Astrocyte (in vitro differentiated cells and primary cell): Measurements from ENCODE around the gene TLCD4.

Experiments used
- CTCF ChIP-seq: IDR thresholded peaks from 2 replicates; pipeline ENCODE4 v1.5.1; 2011; ENCODE audit warnings: low read depth, mild to moderate bottlenecking, inconsistent platforms, low read length, moderate library complexity; ENCODE audit not compliant: insufficient read depth
- EZH2 ChIP-seq: IDR thresholded peaks from 2 replicates; pipeline ENCODE4 v1.6.1; 2012; ENCODE audit warnings: mild to moderate bottlenecking, low read length, inconsistent platforms; ENCODE audit not compliant: insufficient read depth

GRCh38 chr1:95108792-95109191, 8.4 kb upstream of the TLCD4 start:
- TF ChIP-seq CTCF (no peak), EZH2 (no peak)
